Measurements from ENCODE around the gene PLTP.
"Not testable (repeated sequence)": the region's sequence is repeated elsewhere in the genome, so short reads cannot be mapped to it uniquely, and the experiment has no call there.

The PLTP gene

DNA sequence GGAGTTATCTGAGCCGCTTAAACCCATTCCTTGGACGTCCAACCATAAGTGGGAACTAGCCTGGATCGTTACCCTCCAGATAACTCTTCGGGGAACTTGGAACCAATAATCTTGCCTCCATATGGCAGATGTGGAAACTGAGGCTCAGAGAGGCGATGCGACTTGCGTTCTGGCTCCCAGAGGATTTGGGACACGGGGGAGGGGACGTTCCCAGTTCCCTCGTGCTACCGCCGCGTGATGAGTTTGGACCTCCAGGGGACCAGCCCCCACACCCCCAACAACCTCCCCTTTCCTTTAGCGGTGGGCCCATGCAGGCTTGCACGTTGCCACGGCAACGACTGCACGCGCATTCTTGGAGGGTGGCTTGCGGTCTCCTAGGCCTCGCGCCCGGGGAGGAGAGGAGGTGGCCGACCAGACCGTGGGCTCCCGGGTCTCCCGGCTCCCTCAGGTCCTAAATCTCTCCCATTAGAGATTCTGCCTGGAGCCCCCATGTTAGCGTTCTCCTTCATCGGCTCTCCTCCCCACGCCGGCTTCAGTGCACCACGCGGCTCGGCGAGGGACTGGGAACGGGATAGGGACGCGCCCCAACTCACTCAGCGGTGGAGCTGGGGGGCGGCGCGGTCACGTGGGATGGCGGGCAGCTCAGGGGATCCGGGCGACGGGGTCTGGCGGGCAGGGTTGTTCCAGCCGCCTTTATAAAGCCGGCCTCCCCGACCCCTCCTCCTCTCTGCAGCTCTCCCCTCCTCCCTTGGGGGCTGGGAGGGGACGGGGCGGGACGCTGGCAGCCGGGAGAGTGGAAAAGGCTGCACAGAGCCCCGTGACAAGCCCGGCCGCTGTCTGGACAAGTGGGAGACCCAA lies at the start of gene PLTP:
TSS of gene PLTP (minus strand) at position 670 of the 858 bp plus-strand sequence. CDS start 703 bp downstream, outside the sequence.
- peak; percentile 74 for DNase-seq (ENCODE audit: low read depth)
- H3K4me3 ChIP-seq (ENCODE audit: low read length), result peak within 1 kb of the TSS; percentile 56
- TF ChIP-seq, protein P1, sequence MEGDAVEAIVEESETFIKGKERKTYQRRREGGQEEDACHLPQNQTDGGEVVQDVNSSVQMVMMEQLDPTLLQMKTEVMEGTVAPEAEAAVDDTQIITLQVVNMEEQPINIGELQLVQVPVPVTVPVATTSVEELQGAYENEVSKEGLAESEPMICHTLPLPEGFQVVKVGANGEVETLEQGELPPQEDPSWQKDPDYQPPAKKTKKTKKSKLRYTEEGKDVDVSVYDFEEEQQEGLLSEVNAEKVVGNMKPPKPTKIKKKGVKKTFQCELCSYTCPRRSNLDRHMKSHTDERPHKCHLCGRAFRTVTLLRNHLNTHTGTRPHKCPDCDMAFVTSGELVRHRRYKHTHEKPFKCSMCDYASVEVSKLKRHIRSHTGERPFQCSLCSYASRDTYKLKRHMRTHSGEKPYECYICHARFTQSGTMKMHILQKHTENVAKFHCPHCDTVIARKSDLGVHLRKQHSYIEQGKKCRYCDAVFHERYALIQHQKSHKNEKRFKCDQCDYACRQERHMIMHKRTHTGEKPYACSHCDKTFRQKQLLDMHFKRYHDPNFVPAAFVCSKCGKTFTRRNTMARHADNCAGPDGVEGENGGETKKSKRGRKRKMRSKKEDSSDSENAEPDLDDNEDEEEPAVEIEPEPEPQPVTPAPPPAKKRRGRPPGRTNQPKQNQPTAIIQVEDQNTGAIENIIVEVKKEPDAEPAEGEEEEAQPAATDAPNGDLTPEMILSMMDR (conservative IDR thresholded peaks at IDR 0.05; ENCODE audit: low read length), result no peak

DNA sequence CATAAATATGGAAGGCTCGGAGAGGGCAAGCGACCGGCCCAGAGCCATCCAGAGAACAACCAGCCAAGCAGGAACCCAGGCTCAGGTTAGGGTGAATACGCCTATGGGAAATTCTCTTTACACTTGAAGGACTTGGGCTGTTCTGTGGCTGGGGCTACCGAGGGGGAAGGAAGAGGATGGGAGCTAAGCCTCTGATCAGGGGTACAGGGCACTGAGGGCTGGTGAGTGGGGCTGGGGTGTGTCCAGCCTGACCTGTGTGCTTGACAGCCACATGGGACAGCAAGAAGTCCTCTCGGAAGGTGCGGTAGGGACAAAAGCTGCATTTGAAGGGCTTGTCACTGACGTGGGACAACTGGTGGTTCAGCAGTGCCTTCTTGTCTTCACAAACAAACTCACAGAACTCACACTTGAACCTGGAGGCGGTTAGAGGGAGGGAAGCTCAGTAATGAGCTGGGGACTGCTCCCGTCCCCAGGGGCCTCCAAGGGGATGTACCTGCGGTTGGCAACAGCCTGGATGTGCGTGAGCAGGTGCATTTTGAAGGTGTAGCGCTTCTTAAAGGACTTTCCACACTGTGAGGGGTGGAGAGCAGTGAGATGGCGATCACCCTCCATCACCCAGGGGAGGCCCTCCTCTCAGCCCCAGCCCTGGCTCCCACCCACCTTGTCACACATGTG lies 48.1 kb upstream of the PLTP start:
- DNase-seq (ENCODE audit: low read depth), result no peak
- TF ChIP-seq, protein P1 (conservative IDR thresholded peaks at IDR 0.05; ENCODE audit: low read length), result no peak
- H3K4me3 ChIP-seq (ENCODE audit: low read length), result no peak overlapping the region

DNA sequence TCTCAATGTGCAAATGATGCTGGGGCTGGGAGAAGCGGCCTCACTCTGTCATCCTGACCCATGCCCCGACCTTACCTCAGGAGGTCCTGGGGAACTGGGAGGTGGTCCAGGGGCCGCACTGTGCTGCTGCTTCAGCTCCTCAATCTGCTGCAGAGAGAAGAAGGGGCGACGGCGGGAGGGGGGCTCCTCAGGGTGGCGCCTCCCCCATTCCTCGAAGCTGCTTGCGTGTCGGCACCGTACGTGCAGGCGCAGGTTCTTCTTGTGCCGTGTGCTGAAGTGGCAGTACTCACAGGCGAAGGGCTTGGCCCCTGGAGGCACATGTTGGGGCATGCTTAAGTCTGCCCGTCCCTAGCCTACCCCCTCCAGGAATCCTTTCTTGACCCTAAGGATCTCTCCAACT lies 47.2 kb upstream of the PLTP start:
- H3K4me3 ChIP-seq (ENCODE audit: low read length), result no peak overlapping the region
- DNase-seq (ENCODE audit: low read depth), result no peak
- TF ChIP-seq, protein P1 (conservative IDR thresholded peaks at IDR 0.05; ENCODE audit: low read length), result no peak

DNA sequence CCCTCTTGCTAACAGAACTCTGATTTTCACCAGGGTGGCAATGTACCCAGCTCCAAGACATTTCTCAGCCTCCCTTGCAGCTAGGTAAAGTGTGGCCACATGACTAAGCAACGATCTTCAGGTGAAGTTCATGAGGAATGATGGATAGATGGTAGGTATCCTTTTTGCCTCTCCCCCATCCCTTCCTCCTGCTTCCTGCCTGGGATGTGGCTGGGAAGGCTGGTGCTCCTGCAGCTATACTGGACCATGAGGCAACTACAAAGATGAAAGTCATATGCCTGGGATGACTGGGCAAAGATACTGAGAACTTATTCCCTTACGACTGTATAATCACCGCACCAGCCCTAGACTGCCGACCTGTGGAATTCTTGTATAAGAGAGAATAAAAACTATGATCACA lies 46.6 kb upstream of the PLTP start:
- TF ChIP-seq, protein P1 (conservative IDR thresholded peaks at IDR 0.05; ENCODE audit: low read length), result no peak
- no peak overlapping the region for H3K4me3 ChIP-seq (ENCODE audit: low read length)
- no peak for DNase-seq (ENCODE audit: low read depth)

DNA sequence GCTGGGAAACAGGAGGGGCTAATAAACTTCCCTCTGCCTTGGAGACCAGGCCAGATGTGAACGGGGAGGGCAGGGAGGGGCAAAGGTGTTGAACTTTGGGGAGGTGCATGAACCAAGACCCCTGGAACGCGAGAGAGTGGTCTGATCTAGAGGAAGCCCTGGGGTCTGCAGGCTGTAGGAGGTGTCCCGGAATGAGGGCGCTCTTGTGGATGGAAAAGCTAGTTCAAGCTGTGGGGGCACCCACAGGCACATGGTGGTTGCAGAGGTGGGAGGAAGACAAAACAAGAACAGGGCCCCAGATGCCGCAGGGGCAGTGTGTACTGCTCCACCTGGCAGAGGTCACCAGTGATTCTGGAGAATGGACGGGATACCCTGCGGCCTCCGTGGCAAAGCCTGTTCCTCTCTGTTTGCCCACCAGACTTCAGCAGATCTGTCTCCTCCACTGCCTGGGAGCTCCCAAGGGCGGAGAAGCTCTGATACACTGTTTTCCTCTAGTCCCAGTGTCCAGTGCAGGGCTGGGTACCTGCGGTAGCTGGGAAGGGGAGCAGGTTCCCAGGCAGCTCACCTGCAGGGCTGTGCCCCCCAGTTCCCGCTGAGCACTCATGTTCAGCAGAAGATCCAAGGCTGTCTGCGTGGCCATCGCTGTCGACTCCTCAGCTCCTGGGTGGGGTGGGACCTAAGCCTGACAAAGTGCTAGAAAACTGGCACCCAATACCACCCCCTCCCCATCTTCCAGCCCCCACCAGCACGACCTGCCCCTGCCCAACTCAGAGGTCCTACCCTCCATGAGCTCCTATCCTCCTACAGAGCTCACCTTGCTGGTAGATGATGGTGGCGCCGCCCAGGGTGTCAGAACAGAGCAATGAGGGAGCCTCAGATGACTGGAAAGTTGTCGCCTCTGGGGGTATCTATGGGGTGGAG lies 45.3 kb upstream of the PLTP start:
- DNase-seq (ENCODE audit: low read depth), result no peak

GRCh38 chr20:45956326-45956725 lies 44.4 kb upstream of the PLTP start:
- not testable (repeated sequence) for H3K4me3 ChIP-seq (ENCODE audit: low read length); DNase-seq (ENCODE audit: low read depth)

More for the DNA sequence above, 45.3 kb upstream of the PLTP start:
- TF ChIP-seq, protein P1 (conservative IDR thresholded peaks at IDR 0.05; ENCODE audit: low read length), result no peak
- no peak overlapping the region for H3K4me3 ChIP-seq (ENCODE audit: low read length)

- DNase-seq (ENCODE audit: low read depth), result no peak
- TF ChIP-seq, protein P1 (conservative IDR thresholded peaks at IDR 0.05; ENCODE audit: low read length), result no peak
- H3K4me3 ChIP-seq (ENCODE audit: low read length), result no peak overlapping the region
These were observed 41.7 kb upstream of the PLTP start for GRCh38 chr20:45953672-45954071.

Measured in AG10803 (cell line).